K562 (cell line): Measurements from ENCODE around the gene ANKMY2. TPM values are rescaled to one million over a fixed set of nuclear protein-coding genes. Genes with fewer than 3 reads are reported as not detected.

Experiments used
- BCOR ChIP-seq: fragments of 450-650 bp; IDR thresholded peaks from 2 replicates; pipeline ENCODE4 v1.6.1; 2016
- DACH1 ChIP-seq: fragments of 450-650 bp; IDR thresholded peaks from 2 replicates; pipeline ENCODE4 v1.6.1; 2018; ENCODE audit not compliant: partially characterized antibody
- DEAF1 ChIP-seq: fragments of 450-650 bp; formaldehyde crosslinking; IDR thresholded peaks from 2 replicates; pipeline ENCODE4 v1.4.0; 2020; ENCODE audit warnings: mild to moderate bottlenecking, moderate library complexity
- HDAC1 ChIP-seq, 2 experiments: fragments of 450-650 bp; IDR thresholded peaks; 2 replicates each; pipeline ENCODE4 v1.6.1; 2016 to 2017; ENCODE audit warnings: inconsistent platforms in 1 of 2, mild to moderate bottlenecking in 1 of 2, moderate library complexity in 1 of 2
- HEY1 ChIP-seq: fragments of 250-450 bp; sonication (Bioruptor Pico); IDR thresholded peaks from 2 replicates; pipeline ENCODE4 v1.5.0; 2020; ENCODE audit warnings: mild to moderate bottlenecking, moderate library complexity, borderline replicate concordance
- LARP7 ChIP-seq: fragments of 450-650 bp; IDR thresholded peaks from 2 replicates; pipeline ENCODE4 v1.6.1; 2016
- NR2F6 ChIP-seq: fragments of 450-650 bp; formaldehyde crosslinking; IDR thresholded peaks from 2 replicates; pipeline ENCODE4 v1.4.0; 2020; ENCODE audit warnings: mild to moderate bottlenecking
- POLR2AphosphoS5 ChIP-seq: IDR thresholded peaks from 2 replicates; pipeline ENCODE4 v1.6.1; 2011; ENCODE audit warnings: mild to moderate bottlenecking, low read depth, low read length, moderate library complexity; ENCODE audit not compliant: control insufficient read depth, insufficient read depth
- RB1 ChIP-seq: fragments of 450-650 bp; IDR thresholded peaks from 2 replicates; pipeline ENCODE4 v1.6.1; 2017; ENCODE audit warnings: low read depth, mild to moderate bottlenecking
- RBFOX2 ChIP-seq: fragments of 200-400 bp; formaldehyde crosslinking; IDR thresholded peaks from 2 replicates; pipeline ENCODE4 v1.6.1; 2017; ENCODE audit warnings: low read depth, mild to moderate bottlenecking, low read length, moderate library complexity
- SIX5 ChIP-seq, 2 experiments: IDR thresholded peaks; 2 replicates each; pipeline ENCODE4 v1.6.1; 2011; ENCODE audit warnings: low read length in 2 of 2, borderline replicate concordance in 1 of 2, low read depth in 1 of 2, mild to moderate bottlenecking in 1 of 2, moderate library complexity in 1 of 2; ENCODE audit not compliant: insufficient read depth in 1 of 2
- TAF15 ChIP-seq: fragments of 200-400 bp; formaldehyde crosslinking; IDR thresholded peaks from 2 replicates; pipeline ENCODE4 v1.6.1; 2017; ENCODE audit warnings: mild to moderate bottlenecking, low read depth, low read length, moderate library complexity
- TAF7 ChIP-seq: fragments of 450-650 bp; IDR thresholded peaks from 2 replicates; pipeline ENCODE4 v1.6.1; 2016; ENCODE audit warnings: missing genetic modification characterization, missing compliant biosample characterization
- ZBTB1 ChIP-seq: sonication (generic); formaldehyde crosslinking; IDR thresholded peaks from 2 replicates; pipeline ENCODE4 v1.8.1; 2023; ENCODE audit warnings: missing genetic modification reagents, low read depth, mild to moderate bottlenecking, borderline replicate concordance
- ZFP1 ChIP-seq: fragments of 450-650 bp; formaldehyde crosslinking; IDR thresholded peaks from 2 replicates; pipeline ENCODE4 v1.4.0; 2020; ENCODE audit warnings: mild to moderate bottlenecking, mixed read lengths
- ZNF124 ChIP-seq: sonication (generic); formaldehyde crosslinking; IDR thresholded peaks from 2 replicates; pipeline ENCODE4 v1.8.1; 2022; ENCODE audit warnings: missing genetic modification reagents
- ZNF644 ChIP-seq: fragments of 200-800 bp; sonication (Bioruptor generic); IDR thresholded peaks from 2 replicates; pipeline ENCODE4 v1.6.1; 2016; ENCODE audit warnings: low read depth, missing genetic modification characterization, missing compliant biosample characterization
- ZNF77 ChIP-seq: fragments of 250-450 bp; sonication (Bioruptor Pico); IDR thresholded peaks from 2 replicates; pipeline ENCODE4 v1.5.0; 2020
- polyA plus RNA-seq, 8 experiments: library from polyadenylated mRNA; depleted of rRNA in 4 of 8; stranded (reverse) in 5 of 8; unstranded in 3 of 8; fragments of >200 nt; fragmentation: Nextera tagmentation in 2 of 8; fragmentation: Illumina TruSeq in 1 of 8; extraction: Ambion mirVana in 2 of 8; extraction: Trizol in 1 of 8; gene quantifications; 2 replicates each; pipeline versions ENCODE4 v1.2.1 to v1.2.3, GENCODE V29; 2011 to 2014; ENCODE audit warnings: inconsistent platforms in 1 of 8, missing spikeins in 1 of 8
- total RNA-seq, 7 experiments: library from RNA; depleted of rRNA in 6 of 7; stranded (reverse); fragments of >200 nt in 6 of 7; fragmentation: Illumina TruSeq in 2 of 7; extraction: Trizol in 2 of 7; gene quantifications; 2 replicates each; pipeline versions ENCODE4 v1.2.1 to v1.2.3, GENCODE V29; 2011 to 2021; ENCODE audit warnings: low replicate concordance in 1 of 7
- TF ChIP-seq, protein P1 (sequence below): fragments of 250-450 bp; sonication (Bioruptor Pico); IDR thresholded peaks from 2 replicates; pipeline ENCODE4 v1.8.0; 2021; ENCODE audit warnings: mild to moderate bottlenecking, moderate library complexity
- TF ChIP-seq, protein P2 (sequence below): sonication (generic); formaldehyde crosslinking; IDR thresholded peaks from 2 replicates; pipeline ENCODE4 v1.8.0; 2022; ENCODE audit warnings: missing genetic modification reagents, mild to moderate bottlenecking, moderate library complexity, borderline replicate concordance
- TF ChIP-seq, protein P3 (sequence below): fragments of 450-650 bp; formaldehyde crosslinking; IDR thresholded peaks from 2 replicates; pipeline ENCODE4 v1.4.0; 2020; ENCODE audit warnings: mild to moderate bottlenecking

Gene ANKMY2
- total and polyA plus RNA-seq, 9 of the 15 experiments (the other 6 are each of a cell fraction or from before 2014, with no cell fraction given) = 38.9 to 71.5 (median 48.8) TPM

GRCh38 chr7:16648551-16648950 is 3.0 kb upstream of the ANKMY2 start (continued):
- TF ChIP-seq, protein P1, sequence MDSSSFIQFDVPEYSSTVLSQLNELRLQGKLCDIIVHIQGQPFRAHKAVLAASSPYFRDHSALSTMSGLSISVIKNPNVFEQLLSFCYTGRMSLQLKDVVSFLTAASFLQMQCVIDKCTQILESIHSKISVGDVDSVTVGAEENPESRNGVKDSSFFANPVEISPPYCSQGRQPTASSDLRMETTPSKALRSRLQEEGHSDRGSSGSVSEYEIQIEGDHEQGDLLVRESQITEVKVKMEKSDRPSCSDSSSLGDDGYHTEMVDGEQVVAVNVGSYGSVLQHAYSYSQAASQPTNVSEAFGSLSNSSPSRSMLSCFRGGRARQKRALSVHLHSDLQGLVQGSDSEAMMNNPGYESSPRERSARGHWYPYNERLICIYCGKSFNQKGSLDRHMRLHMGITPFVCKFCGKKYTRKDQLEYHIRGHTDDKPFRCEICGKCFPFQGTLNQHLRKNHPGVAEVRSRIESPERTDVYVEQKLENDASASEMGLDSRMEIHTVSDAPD = no peak
- TF ChIP-seq, protein P2, sequence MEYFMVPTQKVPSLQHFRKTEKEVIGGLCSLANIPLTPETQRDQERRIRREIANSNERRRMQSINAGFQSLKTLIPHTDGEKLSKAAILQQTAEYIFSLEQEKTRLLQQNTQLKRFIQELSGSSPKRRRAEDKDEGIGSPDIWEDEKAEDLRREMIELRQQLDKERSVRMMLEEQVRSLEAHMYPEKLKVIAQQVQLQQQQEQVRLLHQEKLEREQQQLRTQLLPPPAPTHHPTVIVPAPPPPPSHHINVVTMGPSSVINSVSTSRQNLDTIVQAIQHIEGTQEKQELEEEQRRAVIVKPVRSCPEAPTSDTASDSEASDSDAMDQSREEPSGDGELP (CRISPR knock-in tag) = 0 out of 2 replicates have a peak, but pooled peaks have one; percentile 19
- no peak for TF ChIP-seq ZFP1 (CRISPR knock-in tag)
- no peak for TF ChIP-seq TAF7 (tag)
- no peak for TF ChIP-seq DEAF1 (CRISPR knock-in tag)
- TF ChIP-seq LARP7 = no peak
- TF ChIP-seq DACH1 = no peak
- no peak for TF ChIP-seq ZNF77
- peak in 1 of 2 experiments; percentile 61; a peak in 1 of 4 replicates for TF ChIP-seq HDAC1 (IDR thresholded peaks at IDR 0.05)
- TF ChIP-seq NR2F6 (CRISPR knock-in tag) = no peak
- no peak for TF ChIP-seq ZBTB1 (CRISPR knock-in tag)
- no peak for TF ChIP-seq TAF15
- no peak for TF ChIP-seq SIX5 (IDR thresholded peaks at IDR 0.05; ENCODE audit: borderline replicate concordance in 1 of 2, insufficient read depth in 1 of 2, low read depth in 1 of 2, low read length in 2 of 2)
- TF ChIP-seq, protein P3, sequence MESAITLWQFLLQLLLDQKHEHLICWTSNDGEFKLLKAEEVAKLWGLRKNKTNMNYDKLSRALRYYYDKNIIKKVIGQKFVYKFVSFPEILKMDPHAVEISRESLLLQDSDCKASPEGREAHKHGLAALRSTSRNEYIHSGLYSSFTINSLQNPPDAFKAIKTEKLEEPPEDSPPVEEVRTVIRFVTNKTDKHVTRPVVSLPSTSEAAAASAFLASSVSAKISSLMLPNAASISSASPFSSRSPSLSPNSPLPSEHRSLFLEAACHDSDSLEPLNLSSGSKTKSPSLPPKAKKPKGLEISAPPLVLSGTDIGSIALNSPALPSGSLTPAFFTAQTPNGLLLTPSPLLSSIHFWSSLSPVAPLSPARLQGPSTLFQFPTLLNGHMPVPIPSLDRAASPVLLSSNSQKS (CRISPR knock-in tag) = no peak
- peak; percentile 58 for TF ChIP-seq RBFOX2
- TF ChIP-seq BCOR = no peak
- TF ChIP-seq POLR2AphosphoS5 = no peak
- TF ChIP-seq RB1 = no peak
- TF ChIP-seq ZNF124 (CRISPR knock-in tag) = no peak
- TF ChIP-seq HEY1 (CRISPR knock-in tag) = no peak
- TF ChIP-seq ZNF644 (tag) = no peak
